ENCODE results near the gene PCBP3. TPM values are rescaled to one million over a fixed set of nuclear protein-coding genes. Genes with fewer than 3 reads are reported as not detected.
"Not testable (repeated sequence)": the region's sequence is repeated elsewhere in the genome, so short reads cannot be mapped to it uniquely, and the experiment has no call there.

Gene PCBP3
- polyA plus RNA-seq, 1 donor (not counting 4 experiments of a cell fraction or from before 2014, with no cell fraction given), result 0.25 TPM

DNA sequence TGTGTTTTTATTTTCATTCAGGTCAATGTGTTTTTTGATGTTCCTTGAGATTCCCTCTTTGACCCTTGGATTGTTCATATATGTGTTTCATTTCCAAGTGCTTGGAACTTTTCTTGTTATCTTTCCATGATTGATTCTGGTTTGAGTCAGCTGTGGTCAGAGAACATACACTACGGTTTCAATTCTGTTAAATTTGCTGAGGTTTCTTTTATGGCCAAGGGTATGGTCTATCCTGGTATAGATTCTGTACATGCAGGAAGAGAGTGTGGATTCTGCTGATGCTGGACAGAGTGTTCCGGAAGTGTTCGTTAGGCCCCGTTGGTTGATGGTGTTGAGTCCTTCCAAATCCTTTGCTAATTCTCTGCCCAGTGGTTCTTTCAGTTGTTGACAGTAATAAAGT lies 239.6 kb downstream of the PCBP3 start:
- DNase-seq (ENCODE audit: low read depth, low spot score) (no peak), FAIRE-seq (no peak)
- peaks cover 25% of the 10 kb centered on the region for H3K4me1 ChIP-seq (ENCODE audit: control insufficient read depth, extremely low read depth, insufficient read depth, low read length)
- dilution Hi-C loops (cut with MboI; ENCODE audit: extremely low pct_ligation_motif_present, low sequenced_read_pairs), result no loop called here
- H3K9me3 ChIP-seq (ENCODE audit: control insufficient read depth, low read depth, low read length), result no peaks in the 10 kb centered on the region
- no peak overlapping the region for H3K4me2 ChIP-seq (ENCODE audit: control insufficient read depth, extremely low read depth, insufficient read depth, low read depth, low read length)
- H3K4me3 ChIP-seq (ENCODE audit: control insufficient read depth in 2 of 3, extremely low read depth in 1 of 3, insufficient read depth in 2 of 3, low read depth in 1 of 3, low read length in 3 of 3), result no peak overlapping the region
- TF ChIP-seq, protein P1, sequence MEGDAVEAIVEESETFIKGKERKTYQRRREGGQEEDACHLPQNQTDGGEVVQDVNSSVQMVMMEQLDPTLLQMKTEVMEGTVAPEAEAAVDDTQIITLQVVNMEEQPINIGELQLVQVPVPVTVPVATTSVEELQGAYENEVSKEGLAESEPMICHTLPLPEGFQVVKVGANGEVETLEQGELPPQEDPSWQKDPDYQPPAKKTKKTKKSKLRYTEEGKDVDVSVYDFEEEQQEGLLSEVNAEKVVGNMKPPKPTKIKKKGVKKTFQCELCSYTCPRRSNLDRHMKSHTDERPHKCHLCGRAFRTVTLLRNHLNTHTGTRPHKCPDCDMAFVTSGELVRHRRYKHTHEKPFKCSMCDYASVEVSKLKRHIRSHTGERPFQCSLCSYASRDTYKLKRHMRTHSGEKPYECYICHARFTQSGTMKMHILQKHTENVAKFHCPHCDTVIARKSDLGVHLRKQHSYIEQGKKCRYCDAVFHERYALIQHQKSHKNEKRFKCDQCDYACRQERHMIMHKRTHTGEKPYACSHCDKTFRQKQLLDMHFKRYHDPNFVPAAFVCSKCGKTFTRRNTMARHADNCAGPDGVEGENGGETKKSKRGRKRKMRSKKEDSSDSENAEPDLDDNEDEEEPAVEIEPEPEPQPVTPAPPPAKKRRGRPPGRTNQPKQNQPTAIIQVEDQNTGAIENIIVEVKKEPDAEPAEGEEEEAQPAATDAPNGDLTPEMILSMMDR (optimal IDR thresholded peaks at IDR 0.05 in 1 of 3, IDR thresholded peaks at IDR 0.05 in 1 of 3, conservative IDR thresholded peaks at IDR 0.05 in 1 of 3; ENCODE audit: extremely low read depth in 1 of 3, insufficient read depth in 2 of 3, low read length in 3 of 3), result no peak
- TF ChIP-seq EZH2 (IDR thresholded peaks at IDR 0.05; ENCODE audit: low read length), result no peak
- H3K36me3 ChIP-seq (ENCODE audit: control insufficient read depth in 2 of 2, extremely low read depth in 1 of 2, insufficient read depth in 2 of 2, low read length in 2 of 2), result no peaks in the 10 kb centered on the region
- H3K9me1 ChIP-seq (ENCODE audit: control insufficient read depth, extremely low read depth, insufficient read depth, low read length), result no peaks in the 10 kb centered on the region
- H4K20me1 ChIP-seq (ENCODE audit: control insufficient read depth, extremely low read depth, insufficient read depth, low read length), result no peaks in the 10 kb centered on the region
- H3K79me2 ChIP-seq (ENCODE audit: control insufficient read depth, insufficient read depth, low read length), result no peaks in the 10 kb centered on the region
- no peak overlapping the region for H2AFZ ChIP-seq (ENCODE audit: control insufficient read depth, low read length)
- H3K9ac ChIP-seq (ENCODE audit: control insufficient read depth, extremely low read depth, insufficient read depth, low read length), result no peak overlapping the region
- no peak overlapping the region for H3K27ac ChIP-seq (ENCODE audit: control insufficient read depth, insufficient read depth, low read length)
- no peaks in the 10 kb centered on the region for H3K27me3 ChIP-seq (ENCODE audit: control insufficient read depth, extremely low read depth, insufficient read depth, low read length)

DNA sequence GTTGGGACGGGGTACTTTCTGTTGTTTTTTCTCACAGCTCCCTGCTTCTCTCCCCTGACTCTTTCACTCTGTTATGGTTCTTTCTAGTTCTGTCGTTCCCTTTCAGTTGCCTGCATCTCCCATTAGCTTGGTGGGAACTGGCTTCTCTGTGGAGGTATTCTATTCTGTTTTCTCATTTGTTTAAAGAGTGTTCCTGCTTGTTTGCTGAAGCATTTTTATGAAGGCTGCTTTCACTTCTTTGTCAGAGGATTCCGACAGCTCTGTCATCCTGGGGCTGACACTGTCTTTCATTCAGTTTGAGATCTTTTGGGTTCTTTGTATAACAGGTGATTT lies 242.0 kb downstream of the PCBP3 start:
- Histone ChIP-seq H3K4me1 (ENCODE audit: control insufficient read depth, extremely low read depth, insufficient read depth, low read length) (peaks cover 17% of the 10 kb centered on the region), H3K9me1 (ENCODE audit: control insufficient read depth, extremely low read depth, insufficient read depth, low read length) (no peaks in the 10 kb centered on the region), H3K36me3 (ENCODE audit: control insufficient read depth in 2 of 2, extremely low read depth in 1 of 2, insufficient read depth in 2 of 2, low read length in 2 of 2) (no peaks in the 10 kb centered on the region), H4K20me1 (ENCODE audit: control insufficient read depth, extremely low read depth, insufficient read depth, low read length) (no peaks in the 10 kb centered on the region), H3K79me2 (ENCODE audit: control insufficient read depth, insufficient read depth, low read length) (no peaks in the 10 kb centered on the region), H3K27me3 (ENCODE audit: control insufficient read depth, extremely low read depth, insufficient read depth, low read length) (peaks cover 8% of the 10 kb centered on the region), H3K4me3 (ENCODE audit: control insufficient read depth in 2 of 3, extremely low read depth in 1 of 3, insufficient read depth in 2 of 3, low read depth in 1 of 3, low read length in 3 of 3) (no peak overlapping the region), H3K4me2 (ENCODE audit: control insufficient read depth, extremely low read depth, insufficient read depth, low read depth, low read length) (no peak overlapping the region), H2AFZ (ENCODE audit: control insufficient read depth, low read length) (no peak overlapping the region), H3K9ac (ENCODE audit: control insufficient read depth, extremely low read depth, insufficient read depth, low read length) (no peak overlapping the region), H3K9me3 (ENCODE audit: control insufficient read depth, low read depth, low read length) (no peaks in the 10 kb centered on the region), H3K27ac (ENCODE audit: control insufficient read depth, insufficient read depth, low read length) (no peak overlapping the region)
- no peak for DNase-seq (ENCODE audit: low read depth, low spot score)
- dilution Hi-C loops (cut with MboI; ENCODE audit: extremely low pct_ligation_motif_present, low sequenced_read_pairs), result no loop called here
- TF ChIP-seq EZH2 (IDR thresholded peaks at IDR 0.05; ENCODE audit: low read length), result no peak
- TF ChIP-seq, protein P1 (optimal IDR thresholded peaks at IDR 0.05 in 1 of 3, IDR thresholded peaks at IDR 0.05 in 1 of 3, conservative IDR thresholded peaks at IDR 0.05 in 1 of 3; ENCODE audit: extremely low read depth in 1 of 3, insufficient read depth in 2 of 3, low read length in 3 of 3), result no peak
- FAIRE-seq, result no peak

DNA sequence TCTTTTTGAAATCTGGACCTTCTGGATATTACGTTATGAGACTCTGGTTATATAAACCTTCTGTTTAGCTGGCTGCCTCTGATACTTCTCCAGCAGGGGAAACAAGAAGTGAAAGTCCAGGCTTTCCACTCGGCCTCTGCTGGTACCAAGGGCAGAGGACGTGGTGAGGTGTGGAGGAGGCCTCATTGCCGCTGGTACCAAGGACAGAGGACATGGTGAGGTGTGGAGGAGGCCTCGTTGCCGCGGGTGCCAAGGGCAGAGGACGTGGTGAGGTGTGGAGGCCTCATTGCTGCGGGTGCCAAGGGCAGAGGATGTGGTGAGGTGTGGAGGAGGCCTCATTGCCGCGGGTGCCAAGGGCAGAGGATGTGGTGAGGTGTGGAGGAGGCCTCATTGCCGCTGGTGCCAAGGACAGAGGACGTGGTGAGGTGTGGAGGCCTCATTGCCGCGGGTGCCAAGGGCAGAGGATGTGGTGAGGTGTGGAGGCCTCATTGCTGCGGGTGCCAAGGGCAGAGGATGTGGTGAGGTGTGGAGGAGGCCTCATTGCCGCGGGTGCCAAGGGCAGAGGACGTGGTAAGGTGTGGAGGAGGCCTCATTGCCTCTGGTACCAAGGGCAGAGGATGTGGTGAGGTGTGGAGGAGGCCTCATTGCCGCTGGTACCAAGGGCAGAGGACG lies 242.5 kb downstream of the PCBP3 start:
- H3K4me2 ChIP-seq (ENCODE audit: control insufficient read depth, extremely low read depth, insufficient read depth, low read depth, low read length); H3K9me3 ChIP-seq (ENCODE audit: control insufficient read depth, low read depth, low read length); H3K27ac ChIP-seq (ENCODE audit: control insufficient read depth, insufficient read depth, low read length); H3K79me2 ChIP-seq (ENCODE audit: control insufficient read depth, insufficient read depth, low read length); H3K9ac ChIP-seq (ENCODE audit: control insufficient read depth, extremely low read depth, insufficient read depth, low read length); H2AFZ ChIP-seq (ENCODE audit: control insufficient read depth, low read length); H3K27me3 ChIP-seq (ENCODE audit: control insufficient read depth, extremely low read depth, insufficient read depth, low read length); H3K4me3 ChIP-seq (ENCODE audit: control insufficient read depth in 2 of 3, extremely low read depth in 1 of 3, insufficient read depth in 2 of 3, low read depth in 1 of 3, low read length in 3 of 3); H3K36me3 ChIP-seq (ENCODE audit: control insufficient read depth in 2 of 2, extremely low read depth in 1 of 2, insufficient read depth in 2 of 2, low read length in 2 of 2); H3K9me1 ChIP-seq (ENCODE audit: control insufficient read depth, extremely low read depth, insufficient read depth, low read length); DNase-seq (ENCODE audit: low read depth, low spot score); FAIRE-seq; H4K20me1 ChIP-seq (ENCODE audit: control insufficient read depth, extremely low read depth, insufficient read depth, low read length); dilution Hi-C loops (cut with MboI; ENCODE audit: extremely low pct_ligation_motif_present, low sequenced_read_pairs): not testable (repeated sequence)
- peaks cover 12% of the 10 kb centered on the region for H3K4me1 ChIP-seq (ENCODE audit: control insufficient read depth, extremely low read depth, insufficient read depth, low read length)
